Right hindlimb (tissue), 1 donor: Measurements from ENCODE around the gene FEZ2.

Experiments used
- DNase-seq: peaks from one replicate; pipeline ENCODE4 v3.0.0-alpha.2; 2018

FEZ2 gene

DNA sequence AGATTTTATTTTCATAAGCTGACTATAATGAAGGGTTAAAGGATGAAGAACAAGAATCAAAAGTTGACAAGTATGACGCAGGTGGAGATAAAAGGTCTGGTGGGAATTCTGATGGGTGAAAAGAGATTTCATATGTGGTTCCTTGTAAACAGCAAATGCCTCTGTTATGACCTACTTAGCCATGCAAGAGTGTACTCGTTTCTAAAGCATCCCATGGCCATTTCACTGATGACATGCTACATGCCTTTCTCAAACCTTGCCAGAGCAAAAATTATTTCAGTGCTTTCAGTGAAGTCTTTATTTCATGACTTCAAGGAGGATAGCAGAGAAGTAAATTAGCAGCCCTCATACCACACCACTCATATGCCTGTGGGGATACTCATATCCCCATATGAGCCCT lies 71.7 kb downstream of the FEZ2 start:
- no peak for DNase-seq

DNA sequence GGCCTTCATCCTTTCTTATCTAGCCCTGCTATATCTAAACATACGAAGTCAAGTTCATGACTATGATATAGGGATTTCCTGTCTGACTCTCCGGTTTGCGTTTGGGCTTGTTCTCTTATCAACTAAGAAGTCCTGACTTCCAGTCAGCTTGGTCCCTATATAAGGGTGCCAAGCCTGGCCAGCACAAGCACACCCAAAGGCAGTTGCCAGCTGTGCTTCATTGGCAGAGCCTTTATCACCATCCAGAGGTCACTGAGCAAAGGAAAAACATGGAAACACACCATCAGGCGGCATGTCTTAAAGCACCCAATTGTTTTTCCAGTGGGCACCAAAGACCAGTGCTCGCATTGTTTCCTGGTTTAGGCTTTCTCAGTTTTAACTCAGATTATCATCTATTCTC lies 72.7 kb downstream of the FEZ2 start:
- DNase-seq, result no peak

DNA sequence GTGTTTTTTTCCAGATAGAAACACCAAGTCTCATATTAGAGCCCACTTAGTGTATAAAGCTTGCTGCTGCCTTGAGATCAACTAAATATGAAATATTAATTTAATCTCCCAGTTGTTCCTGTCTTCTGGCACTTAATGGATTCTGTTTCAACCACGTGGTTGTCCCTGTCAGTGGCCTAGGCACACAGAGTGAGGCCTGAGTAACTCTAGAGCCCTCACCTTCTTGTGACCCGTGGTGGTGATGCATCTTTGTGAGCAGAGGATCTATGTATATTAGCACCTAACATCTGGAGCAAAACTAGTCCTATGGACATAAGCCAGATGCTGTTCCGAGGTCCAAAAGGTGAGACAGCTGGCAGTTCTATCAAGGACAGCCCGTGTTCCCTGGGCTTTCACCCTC lies 74.8 kb downstream of the FEZ2 start:
- no peak for DNase-seq

DNA sequence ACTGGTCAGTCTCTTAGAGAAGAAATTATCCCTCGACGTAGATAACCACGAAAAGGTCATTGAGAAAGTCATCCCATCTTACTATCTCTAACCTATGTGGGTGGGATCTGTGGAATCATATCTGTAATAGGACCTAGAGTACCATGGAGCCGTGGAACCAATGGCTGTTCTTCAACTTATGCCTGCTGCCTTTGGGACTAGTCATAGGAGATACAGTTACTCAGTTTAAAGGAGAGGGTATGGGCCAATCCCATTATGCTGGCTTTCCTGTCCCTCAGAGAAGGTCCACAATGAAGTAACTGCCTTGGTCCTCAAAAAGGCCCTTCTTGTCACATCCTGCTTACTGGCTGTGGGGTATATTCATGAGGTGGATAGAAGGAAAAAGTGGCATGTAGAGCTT lies 77.5 kb downstream of the FEZ2 start:
- DNase-seq, result no peak

DNA sequence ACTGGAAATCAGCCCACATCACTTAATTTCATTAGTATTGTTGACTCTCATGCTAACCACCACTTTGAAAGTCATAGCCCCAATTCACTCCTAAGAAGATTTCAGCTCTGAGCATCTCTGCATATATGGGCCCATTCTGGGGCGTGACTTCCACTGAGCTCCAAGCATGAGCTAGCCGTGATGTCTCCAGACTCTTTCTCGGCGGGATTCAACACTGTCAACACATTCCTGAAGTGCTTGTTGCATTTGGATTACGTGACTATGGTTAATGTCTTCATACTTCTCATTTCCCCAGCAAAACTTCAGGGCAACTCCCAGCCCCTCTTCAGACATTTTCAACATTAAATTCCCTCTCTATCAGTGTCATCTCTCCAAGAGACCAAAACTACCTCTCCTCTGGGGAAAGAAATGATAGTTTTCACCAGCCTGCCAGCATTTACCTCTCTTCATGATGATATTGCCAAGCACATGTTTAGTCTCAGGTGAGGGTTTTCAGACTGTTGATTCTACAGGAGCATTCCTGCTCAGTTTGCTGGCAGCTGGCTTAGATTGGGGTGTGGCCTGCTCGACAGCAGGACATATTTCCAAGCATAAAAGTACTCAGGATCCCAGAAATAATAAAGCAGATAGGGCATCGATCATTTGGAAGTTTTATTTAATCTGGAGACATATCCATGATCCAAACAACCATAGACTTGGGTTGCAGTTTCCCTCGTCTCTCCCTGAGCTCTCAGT lies 81.7 kb downstream of the FEZ2 start:
- no peak for DNase-seq

DNA sequence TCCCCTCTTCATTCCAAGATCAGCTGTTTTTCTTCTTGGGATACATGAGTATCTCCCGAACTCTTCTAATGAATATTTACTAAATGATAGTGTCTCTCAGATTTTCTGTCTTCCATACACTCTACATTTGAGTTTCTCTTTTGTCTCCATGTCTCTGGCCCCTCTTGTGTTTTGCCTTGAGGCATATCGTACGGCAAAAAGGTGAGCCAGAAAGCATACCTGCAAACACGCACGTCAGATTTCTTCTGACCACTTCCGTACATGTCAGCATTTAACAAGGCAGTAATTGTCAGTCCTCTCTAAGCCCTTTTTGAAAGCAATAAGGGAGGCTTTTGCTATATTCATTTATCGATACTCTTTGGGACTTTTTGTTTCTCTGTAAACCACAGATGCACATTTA lies 82.4 kb downstream of the FEZ2 start:
- no peak for DNase-seq

DNA sequence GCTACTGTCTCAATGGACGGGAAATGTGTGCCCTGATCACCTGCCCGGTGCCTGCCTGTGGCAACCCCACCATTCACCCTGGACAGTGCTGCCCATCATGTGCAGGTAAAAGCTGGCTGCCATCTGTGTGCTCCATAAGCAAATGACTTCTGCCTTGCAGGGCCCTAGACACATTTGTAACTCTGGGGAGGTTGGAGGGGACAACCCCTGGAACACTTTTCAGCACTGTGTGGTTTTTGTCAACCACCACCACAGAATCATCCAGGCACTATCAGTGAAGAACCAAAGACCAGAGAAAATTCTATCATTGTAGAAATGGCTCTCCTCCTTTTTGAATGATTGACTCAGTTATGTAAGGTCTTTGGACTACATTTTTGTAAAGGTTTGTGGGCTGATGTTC lies 84.3 kb downstream of the FEZ2 start:
- no peak for DNase-seq

DNA sequence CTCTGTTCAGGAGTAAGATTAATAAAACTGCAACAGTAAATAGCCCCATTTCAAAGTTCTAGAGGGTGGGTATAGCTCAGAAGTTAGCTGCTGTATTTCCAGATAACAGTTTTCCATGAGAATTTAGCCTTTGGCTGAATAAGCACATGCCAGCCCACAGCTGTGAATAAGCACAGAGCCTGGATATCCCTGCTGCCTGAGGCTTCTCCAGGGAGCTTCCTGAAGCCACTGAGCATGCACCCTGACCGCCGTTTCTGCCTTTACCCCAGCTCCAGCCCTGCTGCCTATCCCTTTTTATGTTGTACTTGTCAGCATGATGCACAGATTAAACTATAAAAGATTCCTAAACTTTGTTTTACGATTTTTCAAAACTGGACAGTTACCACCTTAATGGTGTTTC lies 85.3 kb downstream of the FEZ2 start:
- DNase-seq, result no peak

DNA sequence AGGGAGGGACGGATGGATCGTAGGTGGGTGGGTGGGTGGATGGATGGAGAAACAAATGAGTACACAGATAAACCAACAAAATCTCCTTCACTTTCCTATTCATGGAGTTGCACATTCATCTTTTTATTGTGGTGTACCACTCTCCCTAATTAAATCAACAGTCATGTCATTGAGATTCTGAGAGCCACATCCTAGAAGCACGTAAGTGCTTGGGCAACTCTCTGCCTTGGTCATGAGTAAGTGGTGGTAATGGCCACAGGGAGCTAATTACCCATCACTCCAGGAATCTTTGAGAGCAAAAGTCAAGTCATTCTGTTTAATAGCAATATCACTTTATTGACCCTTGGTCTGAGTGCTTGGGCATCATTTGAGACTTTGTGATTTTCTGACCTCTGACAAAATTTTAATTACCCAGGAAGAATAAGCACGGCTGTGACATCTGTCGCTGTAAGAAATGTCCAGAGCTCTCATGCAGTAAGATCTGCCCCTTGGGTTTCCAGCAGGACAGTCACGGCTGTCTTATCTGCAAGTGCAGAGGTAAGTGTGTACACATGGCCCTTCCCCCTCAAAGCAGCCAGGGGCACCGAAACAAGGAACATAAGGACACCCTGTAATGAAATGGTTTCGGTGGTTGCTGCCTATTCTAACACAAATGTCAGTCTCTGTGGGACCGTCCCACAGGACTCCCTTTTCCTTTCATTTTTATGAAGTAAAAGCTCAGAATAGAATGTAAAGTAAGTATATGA lies 85.9 kb downstream of the FEZ2 start:
- no peak for DNase-seq

DNA sequence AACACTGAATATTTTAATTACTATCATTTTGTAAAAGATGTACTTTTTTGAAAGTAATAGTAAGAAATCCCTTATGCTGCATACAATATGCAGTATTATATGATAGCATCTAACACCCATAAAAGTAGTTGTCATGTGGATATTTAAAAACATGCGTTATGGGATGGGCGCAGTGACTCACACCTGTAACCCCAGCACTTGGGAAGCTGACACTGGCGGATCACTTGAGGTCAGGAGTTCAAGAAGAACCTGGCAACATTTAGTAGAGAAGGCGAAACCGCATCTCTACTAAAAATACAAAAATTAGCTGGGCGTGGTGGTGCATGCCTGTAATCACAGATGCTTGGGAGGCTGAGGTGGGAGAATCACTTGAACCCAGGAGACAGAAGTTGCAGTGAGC lies 88.9 kb downstream of the FEZ2 start:
- DNase-seq, result no peak

DNA sequence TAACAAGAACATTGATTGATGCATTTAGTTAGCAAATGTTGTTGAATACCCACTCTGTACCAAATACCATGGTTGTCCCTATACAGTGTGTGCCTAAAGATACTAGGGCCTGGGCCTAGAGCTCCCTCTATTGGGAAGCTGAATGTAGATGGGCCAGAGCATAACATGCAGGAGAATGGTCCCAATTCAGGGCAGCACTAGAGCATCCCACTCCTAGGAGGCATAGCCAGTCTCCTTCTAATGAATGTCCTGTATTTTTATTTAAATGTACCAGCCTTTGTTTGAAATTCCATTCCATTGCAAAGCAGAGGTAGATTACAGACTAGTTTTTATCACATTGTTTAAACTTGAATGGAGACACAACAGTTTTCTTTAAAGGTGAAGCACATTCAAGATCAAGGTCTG lies 90.6 kb downstream of the FEZ2 start:
- DNase-seq, result peak; percentile 67
